ENCODE measurements around the gene CLIP1. TPM values are rescaled to one million over a fixed set of nuclear protein-coding genes. Genes with fewer than 3 reads are reported as not detected.

CLIP1 gene
- total RNA-seq, 1 donor, result 103 TPM

GRCh38 chr12:122250536-122250935, 171.9 kb downstream of the CLIP1 start:
- no peaks in the 10 kb centered on the region for H4K20me1 ChIP-seq (ENCODE audit: insufficient read depth, low read length)
- H3K9me3 ChIP-seq (ENCODE audit: low read depth, low read length), result no peaks in the 10 kb centered on the region
- H3K4me3 ChIP-seq (ENCODE audit: insufficient read depth, low read length), result no peak overlapping the region
- no peak for DNase-seq (ENCODE audit: insufficient read length, low spot score, missing footprints)
- no peak overlapping the region for H3K27ac ChIP-seq (ENCODE audit: low read depth, low read length)
- H3K4me2 ChIP-seq (ENCODE audit: insufficient read depth, low read length), result no peak overlapping the region
- TF ChIP-seq CTCF (IDR thresholded peaks at IDR 0.05; ENCODE audit: extremely low read depth, low read depth, low read length), result no peak
- H3K4me1 ChIP-seq (ENCODE audit: insufficient read depth, low read length), result no peaks in the 10 kb centered on the region
- peaks cover 15% of the 10 kb centered on the region for H3K36me3 ChIP-seq (ENCODE audit: insufficient read depth, low read length)
- H2AFZ ChIP-seq (ENCODE audit: low read length), result no peak overlapping the region
- H3K27me3 ChIP-seq (ENCODE audit: insufficient read depth, low read length), result no peaks in the 10 kb centered on the region
- peaks cover 13% of the 10 kb centered on the region for H3K79me2 ChIP-seq (ENCODE audit: insufficient read depth, low read length)

GRCh38 chr12:122250047-122250446, 172.4 kb downstream of the CLIP1 start:
- Histone ChIP-seq H3K27ac (ENCODE audit: low read depth, low read length) (no peak overlapping the region), H3K4me2 (ENCODE audit: insufficient read depth, low read length) (no peak overlapping the region), H3K4me3 (ENCODE audit: insufficient read depth, low read length) (no peak overlapping the region), H3K36me3 (ENCODE audit: insufficient read depth, low read length) (peaks cover 16% of the 10 kb centered on the region), H3K27me3 (ENCODE audit: insufficient read depth, low read length) (no peaks in the 10 kb centered on the region), H3K9me3 (ENCODE audit: low read depth, low read length) (no peaks in the 10 kb centered on the region), H4K20me1 (ENCODE audit: insufficient read depth, low read length) (no peaks in the 10 kb centered on the region), H3K79me2 (ENCODE audit: insufficient read depth, low read length) (peaks cover 13% of the 10 kb centered on the region), H3K4me1 (ENCODE audit: insufficient read depth, low read length) (no peaks in the 10 kb centered on the region), H2AFZ (ENCODE audit: low read length) (no peak overlapping the region)
- no peak for DNase-seq (ENCODE audit: insufficient read length, low spot score, missing footprints)
- TF ChIP-seq CTCF (IDR thresholded peaks at IDR 0.05; ENCODE audit: extremely low read depth, low read depth, low read length), result no peak

- Histone ChIP-seq H3K4me2 (ENCODE audit: insufficient read depth, low read length) (no peak overlapping the region), H3K27me3 (ENCODE audit: insufficient read depth, low read length) (no peaks in the 10 kb centered on the region)
Measured at GRCh38 chr12:122245553-122245952, 176.9 kb downstream of the CLIP1 start.

More at GRCh38 chr12:122245553-122245952, 176.9 kb downstream of the CLIP1 start:
- no peaks in the 10 kb centered on the region for H3K9me3 ChIP-seq (ENCODE audit: low read depth, low read length)
- DNase-seq (ENCODE audit: insufficient read length, low spot score, missing footprints), result no peak
- no peak overlapping the region for H2AFZ ChIP-seq (ENCODE audit: low read length)
- no peak overlapping the region for H3K4me3 ChIP-seq (ENCODE audit: insufficient read depth, low read length)
- H3K36me3 ChIP-seq (ENCODE audit: insufficient read depth, low read length), result peaks cover 15% of the 10 kb centered on the region
- H4K20me1 ChIP-seq (ENCODE audit: insufficient read depth, low read length), result no peaks in the 10 kb centered on the region
- no peaks in the 10 kb centered on the region for H3K4me1 ChIP-seq (ENCODE audit: insufficient read depth, low read length)
- H3K79me2 ChIP-seq (ENCODE audit: insufficient read depth, low read length), result no peaks in the 10 kb centered on the region
- H3K27ac ChIP-seq (ENCODE audit: low read depth, low read length), result no peak overlapping the region
- no peak for TF ChIP-seq CTCF (IDR thresholded peaks at IDR 0.05; ENCODE audit: extremely low read depth, low read depth, low read length)

All from osteoblast (primary cell).